ENCODE results near the gene SHOC2.

SHOC2 gene

DNA sequence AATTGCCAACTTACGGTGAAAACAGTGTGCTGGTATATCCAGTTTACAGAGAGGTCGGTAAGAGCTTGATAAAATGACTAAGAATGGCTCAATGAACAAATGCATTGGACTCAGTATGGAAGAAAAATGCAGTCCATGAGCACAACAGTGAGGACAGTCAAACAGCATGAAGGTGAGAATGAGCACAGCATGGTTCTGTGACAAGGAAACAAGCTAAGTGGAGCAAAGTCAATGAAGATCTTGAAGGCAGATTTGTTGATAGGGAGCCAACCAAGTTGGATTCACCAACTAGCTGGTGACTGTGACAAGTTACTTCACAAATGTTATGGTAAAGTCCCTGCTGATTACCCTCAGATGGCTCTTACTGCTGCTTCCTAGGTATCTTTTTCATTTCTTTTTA, 75.9 kb downstream of the SHOC2 start:
- DNase-seq (ENCODE audit: low read depth): no peak
- TF ChIP-seq, protein P1, sequence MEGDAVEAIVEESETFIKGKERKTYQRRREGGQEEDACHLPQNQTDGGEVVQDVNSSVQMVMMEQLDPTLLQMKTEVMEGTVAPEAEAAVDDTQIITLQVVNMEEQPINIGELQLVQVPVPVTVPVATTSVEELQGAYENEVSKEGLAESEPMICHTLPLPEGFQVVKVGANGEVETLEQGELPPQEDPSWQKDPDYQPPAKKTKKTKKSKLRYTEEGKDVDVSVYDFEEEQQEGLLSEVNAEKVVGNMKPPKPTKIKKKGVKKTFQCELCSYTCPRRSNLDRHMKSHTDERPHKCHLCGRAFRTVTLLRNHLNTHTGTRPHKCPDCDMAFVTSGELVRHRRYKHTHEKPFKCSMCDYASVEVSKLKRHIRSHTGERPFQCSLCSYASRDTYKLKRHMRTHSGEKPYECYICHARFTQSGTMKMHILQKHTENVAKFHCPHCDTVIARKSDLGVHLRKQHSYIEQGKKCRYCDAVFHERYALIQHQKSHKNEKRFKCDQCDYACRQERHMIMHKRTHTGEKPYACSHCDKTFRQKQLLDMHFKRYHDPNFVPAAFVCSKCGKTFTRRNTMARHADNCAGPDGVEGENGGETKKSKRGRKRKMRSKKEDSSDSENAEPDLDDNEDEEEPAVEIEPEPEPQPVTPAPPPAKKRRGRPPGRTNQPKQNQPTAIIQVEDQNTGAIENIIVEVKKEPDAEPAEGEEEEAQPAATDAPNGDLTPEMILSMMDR (conservative IDR thresholded peaks at IDR 0.05; ENCODE audit: low read depth, low read length): no peak
- no peak overlapping the region for H3K4me3 ChIP-seq (ENCODE audit: low read length)

DNA sequence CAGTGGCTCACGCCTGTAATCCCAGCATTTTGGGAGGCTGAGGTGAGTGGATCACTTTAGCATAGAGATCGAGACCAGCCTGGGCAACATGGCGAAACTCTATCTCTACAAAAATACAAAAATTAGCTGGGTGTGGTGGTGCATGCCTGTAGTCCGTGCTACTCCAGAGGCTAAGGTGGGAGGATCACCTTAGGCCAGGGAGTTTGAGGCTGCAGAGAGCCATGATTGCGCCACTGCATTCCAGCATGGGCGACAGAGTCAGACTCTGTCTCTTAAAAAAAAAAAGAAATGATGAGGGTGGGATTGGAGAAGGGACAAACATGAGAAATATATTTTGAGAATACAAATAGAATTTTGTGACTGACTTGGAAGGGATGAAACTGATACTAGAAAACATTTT, 76.9 kb downstream of the SHOC2 start:
- DNase-seq (ENCODE audit: low read depth): no peak
- TF ChIP-seq, protein P1 (conservative IDR thresholded peaks at IDR 0.05; ENCODE audit: low read depth, low read length): no peak
- no peak overlapping the region for H3K4me3 ChIP-seq (ENCODE audit: low read length)

DNA sequence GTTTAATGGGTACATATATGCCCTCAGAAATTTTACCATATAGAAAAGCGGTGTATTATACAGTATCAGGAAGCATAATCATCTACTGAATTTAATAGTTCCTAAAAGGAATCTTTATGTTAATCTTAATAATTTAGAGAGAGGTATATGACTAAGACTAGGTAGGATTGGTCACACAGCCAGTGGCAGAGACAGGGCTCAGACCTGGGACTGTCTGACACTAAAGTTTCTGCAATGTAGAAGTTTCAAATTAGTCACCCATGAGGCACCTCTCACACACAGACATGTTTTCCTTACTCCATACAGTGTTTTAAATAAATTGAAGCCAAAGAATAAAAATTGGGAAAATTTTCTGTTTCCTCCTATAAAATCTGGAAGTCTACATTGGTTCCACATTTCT, 84.6 kb downstream of the SHOC2 start:
- TF ChIP-seq, protein P1 (conservative IDR thresholded peaks at IDR 0.05; ENCODE audit: low read depth, low read length): no peak
- DNase-seq (ENCODE audit: low read depth): no peak
- no peak overlapping the region for H3K4me3 ChIP-seq (ENCODE audit: low read length)

DNA sequence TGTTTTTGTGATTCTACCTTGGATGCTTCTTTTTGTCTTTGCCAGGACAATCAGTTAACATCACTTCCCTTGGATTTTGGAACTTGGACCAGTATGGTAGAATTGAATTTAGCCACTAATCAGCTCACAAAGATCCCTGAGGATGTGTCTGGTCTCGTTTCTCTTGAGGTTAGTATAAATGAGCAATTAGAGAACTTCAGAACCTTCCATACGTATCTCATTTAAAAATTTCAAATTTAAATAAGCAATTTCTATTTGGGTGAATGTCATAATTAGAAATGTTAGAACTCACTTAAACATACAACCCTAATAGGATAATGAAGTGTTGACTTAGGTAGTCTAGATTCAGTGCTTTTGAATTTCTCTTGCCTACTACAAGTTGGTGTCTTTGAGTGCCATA, 88.1 kb downstream of the SHOC2 start:
- DNase-seq (ENCODE audit: low read depth): no peak
- H3K4me3 ChIP-seq (ENCODE audit: low read length): no peak overlapping the region
- TF ChIP-seq, protein P1 (conservative IDR thresholded peaks at IDR 0.05; ENCODE audit: low read depth, low read length): no peak

DNA sequence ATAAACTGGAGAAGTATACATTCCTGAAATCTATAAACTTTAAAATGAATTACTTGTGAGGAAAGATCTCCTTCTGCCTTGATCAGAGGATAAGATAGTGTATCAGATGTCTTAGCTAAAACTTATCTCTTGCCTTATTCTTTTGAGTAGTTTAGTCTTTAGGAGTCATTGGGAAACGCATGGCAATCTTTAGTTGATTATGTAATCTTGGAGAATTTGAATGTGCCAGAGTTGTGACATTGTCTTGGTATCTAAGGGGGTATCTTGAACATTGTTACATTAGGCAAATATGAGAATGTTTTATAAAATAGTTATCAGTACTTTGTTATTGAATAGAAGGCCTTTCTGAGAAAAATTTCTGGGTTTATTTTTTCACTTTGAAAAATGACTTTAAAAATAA, 95.8 kb downstream of the SHOC2 start:
- H3K4me3 ChIP-seq (ENCODE audit: low read length): no peak overlapping the region
- TF ChIP-seq, protein P1 (conservative IDR thresholded peaks at IDR 0.05; ENCODE audit: low read depth, low read length): no peak
- DNase-seq (ENCODE audit: low read depth): no peak

DNA sequence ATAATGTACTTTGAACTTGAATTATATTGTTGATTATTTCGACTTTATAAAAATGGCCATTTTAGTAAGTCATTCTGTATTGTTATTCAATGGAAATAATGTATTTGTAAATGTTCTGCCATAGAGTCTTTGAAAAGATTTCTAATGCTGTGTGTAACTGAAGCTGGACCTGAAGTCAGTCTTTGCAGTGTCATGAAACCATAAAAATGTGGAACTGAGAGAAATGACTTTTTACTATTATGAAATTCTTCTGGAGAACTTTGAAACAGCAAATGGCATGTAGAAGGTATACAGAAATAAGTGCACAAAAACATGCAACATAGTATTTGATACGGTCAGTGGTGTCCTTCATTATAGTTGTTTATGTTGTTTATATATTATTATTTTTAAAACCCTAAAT, 97.7 kb downstream of the SHOC2 start:
- TF ChIP-seq, protein P1 (conservative IDR thresholded peaks at IDR 0.05; ENCODE audit: low read depth, low read length): no peak
- H3K4me3 ChIP-seq (ENCODE audit: low read length): no peak overlapping the region
- DNase-seq (ENCODE audit: low read depth): no peak

DNA sequence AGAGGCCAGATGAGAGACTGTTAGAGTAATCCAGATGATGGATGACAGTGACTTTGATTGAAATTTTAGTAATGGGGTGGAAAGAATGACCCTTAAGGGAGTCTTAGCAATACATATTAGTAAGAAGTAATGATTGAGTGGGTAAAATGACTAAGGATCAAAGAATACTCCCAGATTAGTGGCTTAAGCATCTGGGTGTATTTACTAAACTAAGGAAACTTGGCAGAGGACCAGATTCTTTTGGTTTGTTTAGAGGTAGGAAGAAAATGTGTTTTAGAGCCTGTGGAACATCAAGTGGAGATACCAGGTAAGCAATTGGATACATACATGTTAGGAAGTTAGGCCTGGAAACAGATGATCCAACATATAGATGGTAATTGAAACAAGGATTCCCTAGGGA, 98.6 kb downstream of the SHOC2 start:
- H3K4me3 ChIP-seq (ENCODE audit: low read length): no peak overlapping the region
- TF ChIP-seq, protein P1 (conservative IDR thresholded peaks at IDR 0.05; ENCODE audit: low read depth, low read length): no peak
- DNase-seq (ENCODE audit: low read depth): peak; percentile 32
